ENCODE measurements around the gene RASA2. TPM values are rescaled to one million over a fixed set of nuclear protein-coding genes. Genes with fewer than 3 reads are reported as not detected.

The RASA2 gene
- total RNA-seq, 1 donor from 2014 or later: 42.3 TPM

GRCh38 chr3:141546586-141546985 is 59.8 kb downstream of the RASA2 start:
- intact Hi-C loops (cut with micrococcal nuclease): no loop called here
- DNase-seq (no peak), ATAC-seq (ENCODE audit: low read depth) (no peak)
- H3K4me1 Mint-ChIP-seq: peaks cover 44% of the 10 kb centered on the region
- H3K27ac Mint-ChIP-seq: no peak overlapping the region
- H3K4me3 Mint-ChIP-seq: no peak overlapping the region
- no peaks in the 10 kb centered on the region for H3K27me3 Mint-ChIP-seq
- peaks cover 27% of the 10 kb centered on the region for H3K9me3 Mint-ChIP-seq
- peaks cover 92% of the 10 kb centered on the region for H3K36me3 Mint-ChIP-seq (ENCODE audit: low read depth)
- POLR2A ChIA-PET: interaction anchor here (0.6 kb wide), 1 partner anchor 12 kb away, joined by 3 read pairs; no protein-coding TSS in a partner anchor
- CTCF ChIA-PET: interaction anchor here (0.6 kb wide), 1 partner anchor 139 kb away, joined by 5 read pairs; no protein-coding TSS in a partner anchor
- TF ChIP-seq, protein P1, sequence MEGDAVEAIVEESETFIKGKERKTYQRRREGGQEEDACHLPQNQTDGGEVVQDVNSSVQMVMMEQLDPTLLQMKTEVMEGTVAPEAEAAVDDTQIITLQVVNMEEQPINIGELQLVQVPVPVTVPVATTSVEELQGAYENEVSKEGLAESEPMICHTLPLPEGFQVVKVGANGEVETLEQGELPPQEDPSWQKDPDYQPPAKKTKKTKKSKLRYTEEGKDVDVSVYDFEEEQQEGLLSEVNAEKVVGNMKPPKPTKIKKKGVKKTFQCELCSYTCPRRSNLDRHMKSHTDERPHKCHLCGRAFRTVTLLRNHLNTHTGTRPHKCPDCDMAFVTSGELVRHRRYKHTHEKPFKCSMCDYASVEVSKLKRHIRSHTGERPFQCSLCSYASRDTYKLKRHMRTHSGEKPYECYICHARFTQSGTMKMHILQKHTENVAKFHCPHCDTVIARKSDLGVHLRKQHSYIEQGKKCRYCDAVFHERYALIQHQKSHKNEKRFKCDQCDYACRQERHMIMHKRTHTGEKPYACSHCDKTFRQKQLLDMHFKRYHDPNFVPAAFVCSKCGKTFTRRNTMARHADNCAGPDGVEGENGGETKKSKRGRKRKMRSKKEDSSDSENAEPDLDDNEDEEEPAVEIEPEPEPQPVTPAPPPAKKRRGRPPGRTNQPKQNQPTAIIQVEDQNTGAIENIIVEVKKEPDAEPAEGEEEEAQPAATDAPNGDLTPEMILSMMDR (IDR thresholded peaks at IDR 0.05): no peak

DNA sequence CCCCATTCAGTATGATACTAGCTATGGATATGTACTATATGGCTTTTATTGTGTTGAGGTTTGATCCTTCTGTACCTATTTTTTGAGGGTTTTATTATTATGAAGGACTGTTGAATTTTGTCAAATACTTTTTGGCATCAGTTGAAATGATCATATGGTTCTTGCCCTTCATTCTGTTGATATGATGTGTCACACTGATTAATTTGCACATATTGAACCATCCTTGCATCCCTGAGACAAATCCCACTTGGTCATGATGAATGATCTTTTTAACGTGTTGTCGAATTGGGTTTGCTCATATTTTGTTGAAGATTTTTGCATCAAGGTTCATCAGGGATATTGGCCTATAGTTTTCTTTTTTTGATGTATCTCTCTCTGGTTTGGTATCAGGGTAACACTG is 61.0 kb downstream of the RASA2 start:
- intact Hi-C loops (cut with micrococcal nuclease): no loop called here
- Mint-ChIP-seq H3K27ac (no peak overlapping the region), H3K36me3 (ENCODE audit: low read depth) (peaks cover 83% of the 10 kb centered on the region), H3K9me3 (peaks cover 20% of the 10 kb centered on the region), H3K27me3 (no peaks in the 10 kb centered on the region), H3K4me1 (peaks cover 53% of the 10 kb centered on the region), H3K4me3 (no peak overlapping the region)
- ChIA-PET CTCF (no interaction called here), POLR2A (no interaction called here)
- no peak for ATAC-seq (ENCODE audit: low read depth)
- TF ChIP-seq, protein P1 (IDR thresholded peaks at IDR 0.05): no peak
- DNase-seq: no peak

DNA sequence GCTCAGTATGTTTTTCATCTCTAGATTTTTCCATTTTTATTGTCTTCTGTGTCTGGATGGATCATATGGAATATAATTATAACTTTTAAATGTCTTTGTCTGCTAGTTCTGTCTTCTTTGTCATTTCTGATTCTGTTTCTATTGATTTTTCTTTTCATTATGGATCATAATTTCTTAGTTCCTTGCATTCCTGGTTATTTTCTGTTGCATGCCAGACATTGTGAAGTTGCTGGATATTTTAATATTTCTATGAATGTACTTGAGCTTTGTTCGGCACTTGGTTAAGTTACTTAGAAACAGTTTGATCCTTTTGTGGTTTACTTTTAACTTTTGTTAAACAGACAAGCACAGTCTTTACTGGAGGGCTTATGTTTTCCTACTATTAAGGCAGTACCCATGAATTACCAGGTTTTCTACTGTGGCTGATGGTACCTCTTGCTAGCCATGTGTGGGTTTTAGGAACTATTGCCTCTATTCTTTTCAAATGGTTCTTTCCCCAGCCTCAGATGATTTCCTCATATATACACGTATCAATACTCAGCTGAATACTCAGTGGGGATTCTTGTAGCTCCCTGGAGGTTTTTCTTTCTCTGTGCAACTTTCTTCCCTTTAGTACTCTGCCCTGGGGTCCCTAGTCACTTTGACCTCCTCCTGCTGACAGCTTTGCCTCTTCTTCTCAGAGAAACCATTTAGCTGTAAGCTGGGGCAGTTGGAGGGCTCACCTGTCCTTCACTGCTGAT is 64.3 kb downstream of the RASA2 start:
- Mint-ChIP-seq H3K9me3 (peaks cover 15% of the 10 kb centered on the region), H3K27me3 (no peaks in the 10 kb centered on the region), H3K27ac (peak overlapping the region; percentile 71), H3K4me1 (peaks cover 44% of the 10 kb centered on the region), H3K4me3 (no peak overlapping the region), H3K36me3 (ENCODE audit: low read depth) (peaks cover 63% of the 10 kb centered on the region)
- DNase-seq: no peak
- CTCF ChIA-PET: interaction anchor here (1.2 to 2.8 kb wide), 2 partner anchors 9 to 96 kb away, joined by 3 to 11 read pairs; no protein-coding TSS in a partner anchor
- intact Hi-C loops (cut with micrococcal nuclease): loop anchor here (2.0 to 5.0 kb wide), 2 partner anchors 18 to 64 kb away; partner anchors contain the start of gene RASA2
- POLR2A ChIA-PET: interaction anchor here (2.9 kb wide), 1 partner anchor 64 kb away, joined by 17 read pairs; the partner anchor contains the start of gene RASA2
- peak; percentile 65 for ATAC-seq (ENCODE audit: low read depth)
- TF ChIP-seq, protein P1 (IDR thresholded peaks at IDR 0.05): no peak

DNA sequence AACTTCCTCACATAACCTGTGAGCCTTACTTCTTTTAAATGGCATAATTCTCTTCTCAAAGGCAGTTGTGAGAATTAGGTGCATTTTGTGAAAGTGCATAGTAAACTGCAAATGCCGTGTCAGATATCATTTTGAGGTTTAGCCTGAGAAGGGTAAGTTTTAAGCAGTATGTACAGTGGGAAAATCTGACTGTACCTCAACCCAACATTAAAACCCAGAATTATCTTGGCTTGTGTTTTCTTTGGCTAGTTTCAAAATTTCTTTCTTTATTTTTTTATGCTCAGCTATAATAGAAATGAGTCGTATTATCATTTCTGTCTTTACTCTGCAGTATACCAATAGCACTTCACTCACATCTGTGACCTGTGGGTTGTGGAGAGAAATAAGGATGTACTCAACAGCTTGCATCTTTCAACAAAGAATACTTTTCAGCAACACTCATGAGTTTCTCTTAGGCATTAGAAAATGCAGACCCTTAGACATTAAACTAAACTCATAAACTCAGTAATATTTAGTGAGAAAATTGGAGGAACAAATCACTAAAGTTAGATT is 65.7 kb downstream of the RASA2 start:
- DNase-seq (no peak), ATAC-seq (ENCODE audit: low read depth) (no peak)
- ChIA-PET POLR2A (interaction anchor here (0.9 to 2.9 kb wide), 4 partner anchors 60 to 186 kb away, joined by 3 to 17 read pairs (median 4); partner anchors contain the start of gene RASA2), CTCF (interaction anchor here (0.8 to 2.8 kb wide), 4 partner anchors 8 to 250 kb away, joined by 3 to 11 read pairs (median 3); no protein-coding TSS in a partner anchor)
- intact Hi-C loops (cut with micrococcal nuclease): loop anchor here (5.0 kb wide), 1 partner anchor 65 kb away; the partner anchor contains the start of gene RASA2
- Mint-ChIP-seq H3K9me3 (peaks cover 6% of the 10 kb centered on the region), H3K27me3 (no peaks in the 10 kb centered on the region), H3K36me3 (ENCODE audit: low read depth) (peaks cover 48% of the 10 kb centered on the region), H3K4me1 (peaks cover 40% of the 10 kb centered on the region), H3K4me3 (no peak overlapping the region), H3K27ac (peak overlapping the region; percentile 48)
- TF ChIP-seq, protein P1 (IDR thresholded peaks at IDR 0.05): no peak

- ChIA-PET POLR2A (interaction anchor here (0.9 to 2.9 kb wide), 4 partner anchors 60 to 186 kb away, joined by 3 to 17 read pairs (median 4); partner anchors contain the start of gene RASA2), CTCF (interaction anchor here (0.8 to 2.8 kb wide), 4 partner anchors 8 to 250 kb away, joined by 3 to 11 read pairs (median 3); no protein-coding TSS in a partner anchor)
- H3K9me3 Mint-ChIP-seq: peaks cover under 1% of the 10 kb centered on the region
- no peak for DNase-seq
- H3K27ac Mint-ChIP-seq: peak overlapping the region; percentile 48
- peaks cover 43% of the 10 kb centered on the region for H3K36me3 Mint-ChIP-seq (ENCODE audit: low read depth)
- peaks cover 35% of the 10 kb centered on the region for H3K4me1 Mint-ChIP-seq
- no peak overlapping the region for H3K4me3 Mint-ChIP-seq
- intact Hi-C loops (cut with micrococcal nuclease): loop anchor here (5.0 kb wide), 1 partner anchor 66 kb away; the partner anchor contains the start of gene RASA2
- H3K27me3 Mint-ChIP-seq: no peaks in the 10 kb centered on the region
- no peak for ATAC-seq (ENCODE audit: low read depth)
- TF ChIP-seq, protein P1 (IDR thresholded peaks at IDR 0.05): no peak
Measured at GRCh38 chr3:141553055-141553454, 66.2 kb downstream of the RASA2 start.
